Hematopoietic multipotent progenitor cell treated with erythropoietin and hydrocortisone succinate and interleukin-3 and kit ligand, for 4 days (in vitro differentiated cells): ENCODE results near the gene FOXO1.

Source experiments
- DNase-seq: peaks from one replicate; pipeline ENCODE4 v3.0.0-alpha.2; 2015

FOXO1 gene

DNA sequence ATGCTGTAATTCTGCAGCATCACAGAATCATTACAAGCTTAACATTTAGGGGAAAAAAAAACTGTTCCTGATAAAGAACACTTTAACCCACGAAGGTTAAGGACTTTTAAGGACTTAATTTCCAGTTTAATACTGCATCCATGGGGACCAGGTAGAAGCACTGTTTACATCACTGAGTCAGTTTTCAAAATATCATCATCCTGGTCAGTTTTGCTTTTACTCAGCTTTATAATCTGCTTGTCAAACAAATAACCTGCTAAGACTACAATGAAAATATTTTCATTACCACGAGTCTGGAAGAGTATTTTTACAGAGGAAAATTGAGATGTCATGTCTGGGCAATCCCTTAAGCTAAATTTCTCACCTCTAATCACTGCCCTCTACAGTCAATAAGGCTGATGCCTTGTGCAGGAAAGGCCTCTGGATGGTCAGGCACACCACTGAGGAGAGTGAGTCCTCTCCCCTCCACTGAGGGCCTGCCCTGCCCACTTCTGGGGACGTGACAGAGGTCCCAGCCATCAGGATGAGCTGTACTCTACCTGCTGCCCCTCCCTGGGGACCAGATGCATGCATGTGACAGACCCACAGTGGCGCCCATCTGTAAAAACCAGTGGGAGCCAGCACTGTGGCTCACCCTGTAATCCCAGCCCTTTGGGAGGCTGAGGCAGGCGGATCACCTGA lies 31.0 kb downstream of the FOXO1 start:
- DNase-seq = no peak

DNA sequence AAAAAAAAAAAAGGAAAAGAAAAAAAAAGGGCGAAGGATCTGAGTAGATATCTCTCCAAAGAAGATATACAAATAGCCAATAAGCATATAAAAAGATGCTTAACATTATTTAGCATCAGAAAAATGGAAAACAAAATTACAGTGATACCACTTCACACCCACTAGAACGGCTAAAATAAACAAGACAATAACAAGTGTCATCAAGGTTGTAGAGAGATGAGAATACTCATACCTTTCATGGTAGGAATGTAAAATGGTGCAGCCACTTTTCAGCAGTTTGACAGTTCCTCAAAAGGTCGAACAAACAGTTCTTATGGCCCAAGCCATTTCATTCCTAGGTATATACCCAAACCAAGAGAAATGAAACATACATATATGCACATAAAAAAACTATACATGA lies 33.5 kb downstream of the FOXO1 start:
- no peak for DNase-seq

DNA sequence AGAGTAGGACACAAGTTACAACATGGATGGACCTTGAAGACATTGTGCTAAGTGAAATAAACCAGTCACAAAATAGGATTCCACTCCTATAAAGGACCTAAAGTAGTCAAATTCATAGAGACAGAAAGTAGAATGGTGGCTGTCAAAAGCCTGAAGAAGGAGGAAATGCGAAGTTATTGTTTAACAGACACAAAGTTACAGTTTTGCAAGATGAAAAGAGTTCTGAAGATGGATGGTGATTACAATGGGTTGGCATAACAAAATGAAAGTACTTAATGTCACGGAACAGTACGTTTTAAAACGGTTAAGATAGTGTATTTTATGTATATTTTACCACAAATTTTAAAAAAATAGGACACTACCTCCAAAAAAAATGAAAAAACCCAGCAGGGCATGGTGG lies 34.8 kb downstream of the FOXO1 start:
- DNase-seq = no peak

DNA sequence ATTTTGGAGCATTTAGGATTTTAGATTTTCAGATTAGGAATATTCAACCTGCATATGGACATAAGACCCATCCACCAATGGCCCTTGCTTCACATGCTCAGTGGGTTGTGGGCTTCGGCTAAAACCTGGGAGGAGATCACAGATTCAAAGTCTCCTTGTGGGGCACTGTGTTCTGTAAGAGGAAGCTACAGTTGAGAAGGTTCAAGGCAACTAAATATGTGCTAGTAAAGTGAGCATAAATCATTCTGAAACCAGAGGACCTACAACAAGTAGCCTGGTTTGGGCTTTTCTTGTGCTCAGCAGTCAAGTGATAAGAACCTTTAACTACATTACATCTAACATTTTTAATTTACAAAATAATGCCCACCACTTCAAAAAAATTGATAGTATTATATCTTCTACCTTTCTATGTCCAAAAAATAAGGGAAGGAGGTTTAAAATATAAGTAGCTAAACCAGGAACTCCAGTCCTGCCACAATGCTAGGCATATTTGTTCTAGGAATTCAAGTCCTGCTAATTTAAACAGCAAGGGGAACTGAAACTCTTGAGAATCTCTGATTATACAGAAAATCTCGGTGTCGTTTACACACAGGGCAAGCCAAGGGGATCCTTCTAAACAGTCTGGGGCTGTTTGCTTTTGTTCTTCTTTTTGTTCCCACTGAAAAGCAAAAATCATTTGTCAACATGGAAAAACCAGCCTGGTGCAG lies 36.6 kb downstream of the FOXO1 start:
- no peak for DNase-seq

DNA sequence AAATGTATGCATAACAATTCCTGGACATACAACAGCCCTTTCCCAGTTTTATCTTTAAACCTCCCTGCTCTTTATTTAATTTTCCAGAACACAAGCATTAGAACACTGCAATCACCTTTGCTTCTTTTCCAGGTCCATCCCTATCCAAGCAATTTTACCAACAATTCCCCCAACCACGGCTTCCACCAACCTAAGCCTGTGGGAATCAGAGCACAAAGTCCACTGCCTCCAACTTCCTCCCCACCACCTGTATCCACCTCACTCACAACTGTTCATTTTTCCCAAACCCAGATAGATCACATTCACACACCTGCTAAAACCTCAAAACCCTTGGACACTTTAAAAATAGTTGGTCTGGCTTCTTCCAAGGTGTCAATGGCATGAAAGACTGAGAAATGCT lies 39.5 kb downstream of the FOXO1 start:
- DNase-seq = no peak

DNA sequence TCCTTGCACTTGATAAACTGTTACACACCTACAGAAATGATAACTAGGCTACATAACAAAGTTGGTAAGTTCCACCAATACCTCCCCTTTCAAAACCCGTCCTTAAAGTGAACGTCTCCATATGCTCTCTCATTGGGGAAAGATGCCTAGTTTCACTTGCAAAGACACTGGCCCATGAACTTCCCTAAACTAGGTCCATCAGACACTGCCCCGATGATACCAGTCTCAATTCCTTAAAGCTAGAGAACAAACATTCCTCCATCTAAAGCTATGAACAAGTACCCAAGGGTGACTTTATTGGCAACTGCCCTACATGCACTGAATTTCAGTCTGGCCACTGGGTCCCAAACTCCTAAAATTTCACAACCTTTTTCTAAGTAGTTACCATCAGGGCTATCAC lies 39.9 kb downstream of the FOXO1 start:
- DNase-seq = no peak

DNA sequence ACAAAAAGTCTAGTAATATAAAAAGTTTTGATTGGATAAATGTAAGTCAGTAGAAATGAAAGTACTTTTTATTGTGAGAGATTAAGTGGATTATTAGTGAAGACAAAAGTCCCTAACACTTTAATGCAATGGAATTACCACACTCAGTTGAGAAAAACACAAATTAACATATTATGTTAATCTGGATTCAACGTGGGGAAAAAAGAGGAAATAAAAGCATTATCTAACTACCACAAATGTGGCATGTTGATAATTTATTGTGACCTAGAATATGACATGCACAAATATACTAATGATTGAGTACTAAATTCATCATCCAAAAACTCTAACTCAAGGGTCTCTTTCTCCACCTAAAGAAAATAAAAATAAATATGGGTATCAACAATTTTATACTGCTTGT lies 41.5 kb downstream of the FOXO1 start:
- DNase-seq = peak; percentile 80

DNA sequence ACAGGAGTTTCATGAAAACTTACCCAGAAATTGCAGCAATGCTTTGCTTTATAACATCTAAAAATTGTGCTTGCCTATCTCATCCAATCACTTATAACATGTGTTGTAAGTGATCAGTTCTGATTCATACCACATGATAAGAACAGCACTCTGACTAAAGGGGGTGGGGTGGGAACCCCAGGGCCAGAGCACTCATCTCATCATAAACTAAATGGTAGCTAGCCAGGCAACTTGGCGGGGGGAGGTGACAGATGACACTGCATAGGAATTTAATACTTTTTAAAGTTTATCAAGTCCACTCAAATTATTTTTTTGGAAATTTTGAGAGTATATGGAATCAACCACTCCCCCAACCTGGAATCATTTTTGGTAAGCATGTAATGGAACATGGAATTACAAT lies 42.1 kb downstream of the FOXO1 start:
- peak; percentile 46 for DNase-seq

DNA sequence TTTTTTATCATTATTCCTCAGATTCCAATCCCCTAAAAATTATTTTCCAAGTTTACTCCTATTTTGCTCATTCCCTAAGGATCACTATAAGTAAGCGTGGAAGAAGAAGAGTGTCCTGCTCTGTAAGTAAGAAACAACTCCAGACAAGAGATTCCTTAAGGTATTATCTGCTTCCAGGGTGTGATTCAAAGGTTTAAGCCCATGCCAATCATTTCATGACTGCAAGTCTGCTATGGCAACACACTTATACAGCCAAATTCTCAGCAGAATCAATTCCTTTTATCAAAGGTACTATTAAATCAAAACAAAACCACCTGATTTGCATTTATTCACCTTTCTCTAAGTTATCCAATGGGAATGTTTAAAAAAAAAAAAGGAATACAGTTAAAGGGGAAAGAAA lies 43.7 kb downstream of the FOXO1 start:
- no peak for DNase-seq

DNA sequence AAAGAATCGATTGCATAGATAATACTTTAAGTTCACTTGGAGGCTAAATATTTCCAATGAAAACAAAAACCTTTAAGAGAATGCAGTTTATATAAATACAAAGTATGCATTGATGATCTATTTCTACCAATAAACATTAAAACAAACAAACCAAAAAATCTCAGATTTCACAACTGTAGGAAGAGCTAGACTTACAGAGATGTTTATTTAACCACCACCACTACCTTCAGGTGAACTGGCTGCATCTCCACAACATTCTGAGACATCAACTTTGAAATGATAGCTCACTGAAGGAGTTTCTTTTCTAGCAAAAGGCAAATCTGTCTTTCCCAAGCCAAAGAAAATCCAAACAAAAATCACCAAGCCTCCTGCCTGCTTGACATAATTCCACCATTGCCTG lies 44.2 kb downstream of the FOXO1 start:
- DNase-seq = no peak

DNA sequence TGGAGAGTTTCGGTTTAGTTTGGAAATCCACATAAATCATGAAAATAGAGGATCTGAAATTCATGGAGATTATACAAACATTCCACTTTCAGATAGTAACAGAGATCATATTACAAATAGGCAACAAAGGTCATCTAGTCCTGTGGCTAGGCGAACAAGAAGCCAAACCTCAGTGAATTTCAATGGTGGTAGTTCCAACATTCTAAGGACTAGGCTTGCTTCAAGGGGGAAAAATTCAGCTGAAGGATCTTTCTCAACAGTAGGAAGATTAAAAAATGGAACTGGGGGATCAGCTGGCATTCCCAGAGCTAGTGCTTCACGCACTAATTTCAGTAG lies 47.0 kb downstream of the FOXO1 start:
- no peak for DNase-seq

DNA sequence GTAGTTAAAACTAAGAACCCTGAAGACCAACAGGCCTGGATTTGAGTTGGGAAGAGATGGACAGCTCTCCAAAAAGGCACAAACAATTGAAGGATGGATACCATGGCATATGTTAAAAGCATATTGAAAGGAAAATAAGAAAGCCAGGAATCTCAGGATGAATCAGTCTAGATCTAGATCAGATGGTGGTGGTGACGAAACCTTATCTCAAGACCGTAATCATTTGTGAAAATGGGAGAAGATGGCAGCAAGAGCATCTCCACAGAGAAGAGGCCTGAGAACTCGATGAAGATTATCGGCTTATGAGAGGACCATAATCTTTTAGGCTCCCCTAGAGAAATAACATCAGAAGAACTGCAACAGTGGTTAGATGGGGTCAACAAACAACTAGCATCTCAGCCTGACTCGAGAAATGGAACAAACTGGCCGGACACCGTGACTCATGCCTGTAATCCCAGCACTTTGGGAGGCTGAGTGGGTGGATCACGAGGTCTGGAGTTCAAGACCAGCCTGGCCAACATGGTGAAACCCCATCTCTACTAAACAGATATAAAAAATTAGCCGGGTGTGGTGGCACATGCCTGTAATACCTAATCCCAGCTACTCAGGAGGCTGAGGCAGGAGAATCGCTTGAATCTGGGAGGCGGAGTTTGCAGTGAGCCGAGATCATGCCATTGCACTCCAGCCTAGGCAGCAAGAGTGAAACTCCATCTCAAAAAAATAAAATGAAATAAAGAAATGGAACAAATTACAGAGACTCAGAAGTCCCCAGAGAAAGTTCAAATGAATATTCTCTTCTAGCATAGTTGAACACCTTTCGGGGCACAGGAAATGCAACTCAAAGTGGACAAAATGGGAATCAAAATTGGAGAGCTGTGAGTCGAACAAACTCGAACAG lies 47.6 kb downstream of the FOXO1 start:
- DNase-seq = no peak

DNA sequence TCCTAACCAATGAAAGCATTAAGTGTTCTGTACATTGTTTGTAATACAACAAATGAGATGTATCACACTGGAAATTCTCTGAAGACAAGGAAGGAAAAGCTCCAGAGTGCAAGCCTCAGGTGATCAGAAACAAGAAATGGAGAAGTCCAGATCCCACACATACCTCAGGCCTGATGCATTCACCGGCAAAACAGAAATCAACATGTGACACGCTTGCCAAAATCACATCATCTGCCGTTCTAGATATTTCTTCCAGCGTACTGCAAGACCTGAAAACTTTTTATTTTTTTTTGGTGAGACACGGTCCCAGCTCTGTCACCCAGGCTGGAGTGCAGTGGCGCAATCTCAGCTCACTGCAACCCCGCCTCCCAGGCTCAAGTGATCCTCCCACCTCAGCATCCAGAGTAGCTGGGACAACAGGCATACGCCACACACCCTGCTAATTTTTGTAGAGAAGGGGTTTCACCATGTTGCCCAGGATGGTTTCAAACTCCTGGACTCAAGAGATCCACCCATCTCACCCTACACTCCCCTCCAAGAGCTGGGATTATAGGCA lies 48.6 kb downstream of the FOXO1 start:
- DNase-seq = no peak

DNA sequence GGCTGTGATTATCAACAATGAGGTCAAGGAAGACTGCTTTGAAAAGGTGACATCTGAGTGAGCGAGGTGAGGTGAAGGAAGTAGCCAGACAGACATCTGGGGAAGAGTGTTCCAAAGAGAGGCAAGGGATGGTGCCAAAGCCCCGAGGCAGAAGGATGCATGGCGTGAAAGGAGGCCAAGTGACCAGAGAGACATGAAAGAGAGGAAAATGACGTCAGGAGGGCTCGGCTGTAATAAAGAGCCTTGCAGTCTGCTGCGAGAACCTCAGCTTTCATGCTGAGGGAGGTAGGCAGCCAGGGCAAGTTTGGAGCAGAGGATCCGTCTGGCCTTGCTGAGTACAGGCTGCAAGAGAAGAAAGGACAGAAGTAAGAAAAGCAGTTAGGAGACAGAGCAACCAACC lies 50.8 kb downstream of the FOXO1 start:
- no peak for DNase-seq

DNA sequence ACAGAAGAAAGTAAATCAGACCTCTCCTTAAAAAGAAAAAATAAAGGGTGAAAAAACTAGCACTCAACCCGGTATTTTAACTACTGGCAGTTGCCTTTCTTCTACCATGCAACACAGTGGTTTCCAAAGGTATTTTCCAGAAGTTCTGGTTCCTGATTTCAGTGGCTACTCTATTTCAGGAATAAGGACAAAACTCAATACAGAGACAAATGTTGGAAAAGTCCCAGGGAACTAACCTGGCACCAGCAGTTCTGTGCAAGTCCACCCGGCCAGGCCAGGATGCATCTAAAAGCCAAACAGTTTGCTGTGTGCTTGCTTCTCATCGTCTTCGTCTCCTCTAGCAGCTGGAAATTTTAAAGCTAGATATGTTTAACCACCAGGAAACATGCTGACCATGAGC lies 52.5 kb downstream of the FOXO1 start:
- no peak for DNase-seq

DNA sequence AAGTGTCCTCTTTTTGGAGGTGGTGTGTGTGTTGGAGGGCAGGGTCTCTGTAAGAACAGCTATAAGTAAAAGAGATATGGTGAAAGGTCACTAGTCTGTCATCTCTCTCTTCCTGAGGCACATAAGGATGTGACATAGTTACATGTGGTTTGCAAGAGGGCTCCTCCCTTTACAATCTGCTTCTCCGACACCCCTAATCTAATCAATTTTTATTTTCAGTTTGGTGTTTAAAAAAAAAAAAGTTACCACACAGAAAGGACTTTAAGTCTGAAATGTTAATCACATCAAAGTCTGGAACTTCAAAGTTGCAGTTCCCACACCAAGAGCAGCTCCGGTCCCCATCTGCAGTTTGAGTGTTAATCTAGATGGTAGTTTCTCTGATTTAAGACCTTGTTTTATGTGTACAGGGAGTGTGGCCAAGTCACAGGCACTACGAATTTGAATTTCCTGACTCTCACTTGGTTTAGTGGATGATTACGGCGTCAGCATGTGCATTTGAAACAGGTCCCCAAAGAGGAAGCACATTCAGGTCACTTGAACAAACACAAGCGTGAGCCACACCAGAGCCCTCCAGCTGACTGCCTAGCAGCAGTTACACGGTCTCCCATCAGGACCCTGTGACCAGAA lies 53.1 kb downstream of the FOXO1 start:
- DNase-seq = peak; percentile 71

DNA sequence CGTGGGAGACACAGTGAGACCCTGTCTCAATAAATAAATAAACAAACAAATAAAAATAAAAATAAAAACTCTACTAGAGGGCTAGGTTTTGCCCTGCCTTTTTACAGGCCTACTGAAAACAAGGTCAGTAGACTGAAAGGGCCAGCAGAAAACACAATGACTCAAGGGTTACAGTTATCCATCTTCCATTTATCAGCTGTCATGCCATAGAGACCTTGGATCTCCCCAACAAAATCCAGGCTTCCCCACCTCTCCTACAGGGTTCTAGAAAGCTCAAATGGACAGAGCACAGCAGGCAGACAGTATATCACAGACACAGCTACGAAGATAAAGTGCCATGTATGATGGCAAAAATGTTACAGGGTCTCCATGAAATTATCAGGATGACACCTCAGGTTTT lies 54.4 kb downstream of the FOXO1 start:
- DNase-seq = no peak

DNA sequence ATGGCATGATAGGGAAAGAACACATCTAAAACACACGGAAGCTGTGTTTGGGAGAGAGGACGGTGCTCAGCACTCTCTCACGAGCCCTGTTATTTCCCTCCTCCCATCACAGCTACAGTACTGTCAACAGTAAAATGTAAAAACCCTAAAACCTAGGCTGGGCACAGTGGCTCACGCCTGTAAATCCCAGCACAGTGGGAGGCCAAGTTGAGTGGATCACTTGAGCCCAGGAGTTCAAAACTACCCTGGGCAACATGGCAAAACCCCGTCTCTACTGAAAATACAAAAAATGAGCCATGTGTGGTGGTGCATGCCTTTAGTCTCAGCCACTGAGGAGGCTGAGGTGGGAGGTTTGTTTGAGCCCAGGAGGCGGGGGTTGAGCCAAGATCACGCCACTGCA lies 54.8 kb downstream of the FOXO1 start:
- DNase-seq = no peak

DNA sequence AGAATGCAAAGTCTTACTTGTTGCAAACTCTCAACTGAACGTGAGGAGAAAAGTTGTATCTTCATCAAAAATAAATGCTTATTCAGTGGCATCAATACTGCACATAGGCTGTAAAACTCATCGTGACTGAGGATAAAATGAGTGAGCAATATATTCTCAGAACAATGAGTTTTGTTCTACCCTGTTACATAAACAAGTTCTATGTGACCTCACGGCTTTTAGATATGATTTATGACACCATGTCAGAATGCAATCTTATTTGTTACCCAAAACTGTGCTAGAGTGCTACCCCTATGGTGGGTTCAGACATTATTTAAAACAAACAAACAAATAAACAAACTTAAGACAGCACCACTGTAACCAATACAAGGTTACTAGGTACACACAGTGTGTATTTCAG lies 55.4 kb downstream of the FOXO1 start:
- no peak for DNase-seq

DNA sequence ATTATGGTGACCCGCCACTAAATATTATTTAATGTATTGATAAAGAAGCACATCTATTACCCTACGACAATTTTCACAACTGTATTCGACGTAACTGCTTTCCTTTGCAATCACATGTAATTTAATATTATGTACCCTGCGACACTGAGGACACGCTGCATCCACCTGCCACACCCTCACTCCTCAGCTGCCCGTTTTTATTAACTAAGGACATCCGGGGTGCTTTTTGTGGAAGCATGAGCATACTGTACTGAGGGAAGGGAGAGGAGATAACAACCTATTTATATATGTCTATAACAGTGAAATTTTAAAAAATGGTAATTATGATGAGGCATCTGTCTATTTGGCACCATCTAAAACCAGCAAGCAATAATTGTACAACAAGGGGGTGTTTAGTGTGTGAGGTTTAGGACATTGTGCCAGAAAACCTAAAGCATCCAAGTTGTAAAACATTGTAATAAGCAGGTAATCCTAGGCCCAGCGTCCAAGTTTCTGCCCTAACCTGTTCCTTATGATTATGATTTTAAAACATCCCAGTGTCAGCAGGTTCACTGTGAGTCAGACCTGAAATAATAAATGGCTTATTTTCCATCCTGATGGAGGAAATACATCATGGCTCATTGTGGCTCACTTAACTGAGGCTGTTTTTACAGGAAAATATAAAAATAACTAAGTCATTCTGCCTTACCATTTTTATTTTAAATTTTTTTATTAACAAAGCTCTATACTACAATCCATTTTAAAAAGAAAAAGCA lies 56.3 kb downstream of the FOXO1 start:
- DNase-seq = no peak

DNA sequence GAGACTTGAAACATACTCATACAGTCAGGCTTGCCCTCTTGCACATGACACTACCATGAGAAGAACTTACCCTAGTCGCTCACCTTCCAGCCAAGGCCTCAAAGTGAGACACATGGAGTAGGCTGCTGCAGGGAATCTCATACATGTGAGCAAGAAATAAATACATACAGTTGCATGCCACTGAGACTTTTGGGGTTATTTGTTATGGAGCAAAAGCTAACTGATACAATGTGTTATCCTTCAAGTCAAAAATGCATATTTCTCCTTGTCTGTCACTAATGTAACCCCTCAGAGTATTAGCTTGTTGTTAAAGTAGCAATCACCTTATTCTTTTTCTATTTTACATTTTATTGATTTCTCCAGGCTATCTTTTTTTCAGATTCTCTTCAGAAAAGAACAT lies 58.1 kb downstream of the FOXO1 start:
- no peak for DNase-seq

DNA sequence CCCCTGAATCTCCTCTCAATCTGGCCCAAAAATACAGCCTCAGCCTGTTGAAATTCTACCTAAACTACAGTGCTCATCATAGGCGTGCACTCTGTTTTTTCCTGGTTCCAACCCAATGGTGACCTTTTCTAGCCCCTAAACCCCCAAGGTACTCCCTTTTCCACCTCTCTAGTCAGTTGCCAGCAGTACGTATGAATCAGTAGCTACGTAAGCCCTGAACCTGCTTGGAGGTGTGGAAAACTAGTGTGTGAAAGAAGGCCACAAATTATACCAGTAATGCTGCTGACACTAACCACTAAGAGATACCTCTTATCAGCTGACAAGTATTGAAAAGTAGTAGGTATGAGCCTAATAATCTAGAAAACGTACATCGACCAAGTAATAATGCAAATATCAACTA lies 60.9 kb downstream of the FOXO1 start:
- no peak for DNase-seq

DNA sequence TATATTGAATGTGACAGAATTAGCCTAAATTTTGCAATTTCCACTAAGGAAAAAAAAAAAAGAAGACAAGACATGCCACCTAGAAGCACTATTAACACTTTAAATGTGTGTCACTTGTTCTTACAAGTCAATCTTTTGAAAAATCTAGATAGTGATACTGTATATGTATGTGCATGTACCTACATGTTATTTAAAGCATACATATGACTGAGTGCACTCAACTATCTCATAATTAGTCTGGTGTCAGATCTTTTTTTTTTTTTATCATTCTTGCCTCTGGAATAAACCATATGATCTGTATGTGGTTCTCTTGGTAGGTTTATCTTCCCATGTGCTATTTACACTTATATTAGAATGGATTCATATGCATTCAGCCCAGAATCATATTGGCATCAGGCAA lies 62.3 kb downstream of the FOXO1 start:
- DNase-seq = no peak
